LNCaP clone FGC (cell line): ENCODE results near the gene SIRPA.

Source experiments
- DNase-seq: peaks from one replicate; pipeline ENCODE4 v3.0.0-alpha.2; 2011; ENCODE audit warnings: low read depth
- H3K4me3 ChIP-seq: 2 replicates; pipeline ENCODE4 v1.5.1; 2011; ENCODE audit warnings: mild to moderate bottlenecking, low read depth, low read length, control low read depth
- CTCF ChIP-seq: IDR thresholded peaks from 2 replicates; pipeline ENCODE4 v1.5.1; 2012; ENCODE audit warnings: mild to moderate bottlenecking; ENCODE audit not compliant: control insufficient read depth, insufficient read depth; ENCODE audit errors: extremely low read depth

The SIRPA gene

GRCh38 chr20:1879369-1879768 is 15.8 kb upstream of the SIRPA start:
- no peak for TF ChIP-seq CTCF
- no peak for DNase-seq
- no peak overlapping the region for H3K4me3 ChIP-seq

- H3K4me3 ChIP-seq = no peak overlapping the region
- no peak for TF ChIP-seq CTCF
- DNase-seq = no peak
These were observed 15.3 kb upstream of the SIRPA start for GRCh38 chr20:1879934-1880333.

GRCh38 chr20:1880529-1881239 is 14.5 kb upstream of the SIRPA start:
- H3K4me3 ChIP-seq = no peak overlapping the region
- TF ChIP-seq CTCF = no peak
- no peak for DNase-seq

GRCh38 chr20:1881240-1881835 is 13.9 kb upstream of the SIRPA start:
- no peak for TF ChIP-seq CTCF
- no peak for DNase-seq
- no peak overlapping the region for H3K4me3 ChIP-seq

GRCh38 chr20:1882026-1882425 is 13.2 kb upstream of the SIRPA start:
- TF ChIP-seq CTCF = no peak
- no peak for DNase-seq
- H3K4me3 ChIP-seq = no peak overlapping the region

- H3K4me3 ChIP-seq = no peak overlapping the region
- DNase-seq = no peak
- no peak for TF ChIP-seq CTCF
These were observed 11.2 kb upstream of the SIRPA start for GRCh38 chr20:1883986-1884385.

GRCh38 chr20:1885254-1885653 is 10.0 kb upstream of the SIRPA start:
- DNase-seq = no peak
- TF ChIP-seq CTCF = no peak
- H3K4me3 ChIP-seq = no peak overlapping the region
